Natural killer cell treated with Interleukin-12 subunit alpha and Interleukin-12 subunit beta and Interleukin-15 and Interleukin-18, amount 100 ng/mL, for 72 hours (primary cell): ENCODE data around the gene LTBR. TPM values are rescaled to one million over a fixed set of nuclear protein-coding genes. Genes with fewer than 3 reads are reported as not detected.
"Not testable (repeated sequence)": the region's sequence is repeated elsewhere in the genome, so short reads cannot be mapped to it uniquely, and the experiment has no call there.

Experiments
- ATAC-seq, 2 donors: fragments of 150-1000 bp; cut with Tn5 transposase in 1 of 2; sonication (Bioruptor Pico), chemical (Tn5 transposase) in 1 of 2; 2 replicates each; pipeline ENCODE4 v1.10.0; 2021
- DNase-seq: peaks from one replicate; pipeline ENCODE4 v3.0.0; 2022; ENCODE audit warnings: low spot score
- H3K27ac Mint-ChIP-seq, 2 donors: 1 replicate in 1 of 2; 2 replicates in 1 of 2; pipeline ENCODE4 v1.8.0; 2022; ENCODE audit warnings: mixed read lengths in 2 of 2, mild to moderate bottlenecking in 1 of 2, moderate library complexity in 1 of 2
- H3K27me3 Mint-ChIP-seq, 2 donors: 1 replicate in 1 of 2; 2 replicates in 1 of 2; pipeline ENCODE4 v1.8.0; 2022; ENCODE audit warnings: mixed read lengths in 2 of 2
- H3K36me3 Mint-ChIP-seq: one replicate; pipeline ENCODE4 v1.8.0; 2022; ENCODE audit warnings: mixed read lengths
- H3K4me1 Mint-ChIP-seq, 2 donors: 1 replicate in 1 of 2; 2 replicates in 1 of 2; pipeline ENCODE4 v1.8.0; 2022; ENCODE audit warnings: low read depth in 2 of 2, mixed read lengths in 2 of 2, mild to moderate bottlenecking in 1 of 2
- H3K4me3 Mint-ChIP-seq: one replicate; pipeline ENCODE4 v1.8.0; 2022; ENCODE audit warnings: mixed read lengths
- H3K9me3 Mint-ChIP-seq: 2 replicates; pipeline ENCODE4 v1.8.0; 2022; ENCODE audit warnings: mixed read lengths
- total RNA-seq, 2 donors: library from RNA; stranded (reverse); gene quantifications; one replicate each; pipeline ENCODE4 v1.2.3, GENCODE V29; 2022

LTBR gene
- total RNA-seq, 2 donors from 2014 or later = 2.3 to 3.9 TPM

- Mint-ChIP-seq H3K4me3 (no peak within 1 kb of the TSS), H3K27ac (no peak within 1 kb of the TSS), H3K4me1 (peaks cover 35 to 41% of the 10 kb centered on the region in 2 donors), H3K9me3 (no peaks in the 10 kb centered on the region), H3K36me3 (no peaks in the 10 kb centered on the region), H3K27me3 (peaks cover 0 to under 1% of the 10 kb centered on the region in 2 donors)
- peak; percentile 75 for DNase-seq
- ATAC-seq = peak; percentile 40 to 74
Observed at GRCh38 chr12:6341417-6342139, 42.4 kb upstream of the LTBR start, which contains the start of gene TNFRSF1A. Gene TNFRSF1A, minus strand, starts transcription at chr12:6342076. Its CDS starts 262 bp downstream, at chr12:6341814.

GRCh38 chr12:6342140-6342889, 41.6 kb upstream of the LTBR start:
- Mint-ChIP-seq H3K4me1 (peaks cover 40 to 44% of the 10 kb centered on the region in 2 donors), H3K36me3 (no peaks in the 10 kb centered on the region), H3K27me3 (peaks cover 0 to 4% of the 10 kb centered on the region in 2 donors), H3K9me3 (peaks cover 3% of the 10 kb centered on the region), H3K4me3 (no peak overlapping the region), H3K27ac (no peak overlapping the region)
- DNase-seq (no peak), ATAC-seq (no peak)

- Mint-ChIP-seq H3K9me3 (peaks cover 3% of the 10 kb centered on the region), H3K4me1 (peaks cover 40 to 44% of the 10 kb centered on the region in 2 donors), H3K36me3 (no peaks in the 10 kb centered on the region), H3K4me3 (no peak overlapping the region), H3K27me3 (peaks cover 0 to 4% of the 10 kb centered on the region in 2 donors), H3K27ac (no peak overlapping the region)
- ATAC-seq (no peak), DNase-seq (no peak)
Observed at GRCh38 chr12:6343518-6343917, 40.4 kb upstream of the LTBR start.

- H3K27ac Mint-ChIP-seq, H3K4me3 Mint-ChIP-seq, ATAC-seq, DNase-seq, H3K27me3 Mint-ChIP-seq, H3K9me3 Mint-ChIP-seq, H3K36me3 Mint-ChIP-seq: not testable (repeated sequence)
- H3K4me1 Mint-ChIP-seq = peaks cover 40 to 44% of the 10 kb centered on the region in 2 donors
Observed at GRCh38 chr12:6344101-6344660, 39.8 kb upstream of the LTBR start.

- no peaks in the 10 kb centered on the region for H3K36me3 Mint-ChIP-seq
- DNase-seq (no peak), ATAC-seq (peak in 1 of 2 donors; percentile 70)
- peaks cover 0 to 4% of the 10 kb centered on the region in 2 donors for H3K27me3 Mint-ChIP-seq
- H3K4me3 Mint-ChIP-seq = peak overlapping the region; percentile 71
- H3K9me3 Mint-ChIP-seq = peaks cover 3% of the 10 kb centered on the region
- peaks cover 40 to 44% of the 10 kb centered on the region in 2 donors for H3K4me1 Mint-ChIP-seq
- H3K27ac Mint-ChIP-seq = peak overlapping the region; percentile 38 to 61
Observed at GRCh38 chr12:6345319-6346091, 38.5 kb upstream of the LTBR start.

- no peaks in the 10 kb centered on the region for H3K36me3 Mint-ChIP-seq
- peaks cover 0 to 4% of the 10 kb centered on the region in 2 donors for H3K27me3 Mint-ChIP-seq
- H3K4me3 Mint-ChIP-seq = no peak overlapping the region
- peaks cover 40 to 44% of the 10 kb centered on the region in 2 donors for H3K4me1 Mint-ChIP-seq
- H3K27ac Mint-ChIP-seq = peak overlapping the region; percentile 38 to 61
- peaks cover 3% of the 10 kb centered on the region for H3K9me3 Mint-ChIP-seq
- DNase-seq (peak; percentile 54), ATAC-seq (no peak)
Observed at GRCh38 chr12:6346235-6346832, 37.6 kb upstream of the LTBR start.

GRCh38 chr12:6346942-6347341, 37.0 kb upstream of the LTBR start:
- peak overlapping the region in 1 of 2 donors; percentile 38 for H3K27ac Mint-ChIP-seq
- DNase-seq (peak; percentile 28), ATAC-seq (no peak)
- H3K9me3 Mint-ChIP-seq = peaks cover 3% of the 10 kb centered on the region
- no peak overlapping the region for H3K4me3 Mint-ChIP-seq
- H3K27me3 Mint-ChIP-seq = peaks cover 0 to 4% of the 10 kb centered on the region in 2 donors
- H3K4me1 Mint-ChIP-seq = peaks cover 37 to 41% of the 10 kb centered on the region in 2 donors
- H3K36me3 Mint-ChIP-seq = no peaks in the 10 kb centered on the region

- H3K27ac Mint-ChIP-seq = peak overlapping the region in 1 of 2 donors; percentile 38
- peaks cover 34 to 35% of the 10 kb centered on the region in 2 donors for H3K4me1 Mint-ChIP-seq
- H3K4me3 Mint-ChIP-seq = no peak overlapping the region
- no peaks in the 10 kb centered on the region for H3K36me3 Mint-ChIP-seq
- peaks cover 3% of the 10 kb centered on the region for H3K9me3 Mint-ChIP-seq
- H3K27me3 Mint-ChIP-seq = peaks cover 0 to 4% of the 10 kb centered on the region in 2 donors
- DNase-seq (peak; percentile 54), ATAC-seq (no peak)
Observed at GRCh38 chr12:6347367-6348338, 36.3 kb upstream of the LTBR start.

GRCh38 chr12:6351622-6352021, 32.3 kb upstream of the LTBR start:
- H3K27me3 Mint-ChIP-seq = peaks cover 3 to 6% of the 10 kb centered on the region in 2 donors
- no peaks in the 10 kb centered on the region for H3K36me3 Mint-ChIP-seq
- H3K4me1 Mint-ChIP-seq = peaks cover 11 to 17% of the 10 kb centered on the region in 2 donors
- H3K27ac Mint-ChIP-seq = no peak overlapping the region
- DNase-seq (no peak), ATAC-seq (no peak)
- H3K4me3 Mint-ChIP-seq = no peak overlapping the region
- H3K9me3 Mint-ChIP-seq = peaks cover 3% of the 10 kb centered on the region

- Mint-ChIP-seq H3K36me3 (no peaks in the 10 kb centered on the region), H3K9me3 (no peaks in the 10 kb centered on the region), H3K27ac (no peak overlapping the region), H3K4me3 (no peak overlapping the region), H3K4me1 (peaks cover 7 to 10% of the 10 kb centered on the region in 2 donors), H3K27me3 (peaks cover 0 to 10% of the 10 kb centered on the region in 2 donors)
- no peak for ATAC-seq
- DNase-seq = no peak
Observed at GRCh38 chr12:6352193-6353173, 31.5 kb upstream of the LTBR start.
